HG02798 (cell line): Measurements from ENCODE around the gene IFIT1B.
A peak's percentile ranks its signal among the peaks of the same experiment; 100 is the strongest.
"Not testable (repeated sequence)": the region's sequence is repeated elsewhere in the genome, so short reads cannot be mapped to it uniquely, and the experiment has no call there.

Experiments used
- ATAC-seq: cut with Tn5 transposase; IDR thresholded peaks from one replicate; pipeline ENCODE4 v1.9.1; 2021; ENCODE audit warnings: mild to moderate bottlenecking; ENCODE audit not compliant: unreplicated experiment, poor library complexity

The IFIT1B gene, protein sequence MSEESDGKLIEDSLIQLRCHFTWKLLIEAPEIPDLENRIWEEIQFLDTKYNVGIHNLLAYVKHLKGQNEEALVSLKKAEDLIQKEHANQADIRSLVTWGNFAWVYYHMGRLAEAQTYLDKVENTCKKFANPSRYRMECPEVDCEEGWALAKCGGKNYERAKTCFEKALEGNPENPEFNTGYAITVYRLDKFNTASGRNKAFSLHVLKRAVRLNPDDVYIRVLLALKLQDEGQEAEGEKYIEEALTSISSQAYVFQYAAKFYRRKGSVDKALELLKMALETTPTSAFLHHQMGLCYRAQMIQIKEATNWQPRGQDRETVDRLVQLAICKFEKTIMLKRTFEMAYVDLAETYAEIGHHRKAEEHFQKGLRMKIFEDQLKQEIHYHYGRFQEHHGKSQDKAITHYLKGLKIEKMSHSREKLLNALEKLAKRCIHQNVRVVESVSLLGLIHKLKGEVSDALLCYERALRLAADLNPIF

DNA sequence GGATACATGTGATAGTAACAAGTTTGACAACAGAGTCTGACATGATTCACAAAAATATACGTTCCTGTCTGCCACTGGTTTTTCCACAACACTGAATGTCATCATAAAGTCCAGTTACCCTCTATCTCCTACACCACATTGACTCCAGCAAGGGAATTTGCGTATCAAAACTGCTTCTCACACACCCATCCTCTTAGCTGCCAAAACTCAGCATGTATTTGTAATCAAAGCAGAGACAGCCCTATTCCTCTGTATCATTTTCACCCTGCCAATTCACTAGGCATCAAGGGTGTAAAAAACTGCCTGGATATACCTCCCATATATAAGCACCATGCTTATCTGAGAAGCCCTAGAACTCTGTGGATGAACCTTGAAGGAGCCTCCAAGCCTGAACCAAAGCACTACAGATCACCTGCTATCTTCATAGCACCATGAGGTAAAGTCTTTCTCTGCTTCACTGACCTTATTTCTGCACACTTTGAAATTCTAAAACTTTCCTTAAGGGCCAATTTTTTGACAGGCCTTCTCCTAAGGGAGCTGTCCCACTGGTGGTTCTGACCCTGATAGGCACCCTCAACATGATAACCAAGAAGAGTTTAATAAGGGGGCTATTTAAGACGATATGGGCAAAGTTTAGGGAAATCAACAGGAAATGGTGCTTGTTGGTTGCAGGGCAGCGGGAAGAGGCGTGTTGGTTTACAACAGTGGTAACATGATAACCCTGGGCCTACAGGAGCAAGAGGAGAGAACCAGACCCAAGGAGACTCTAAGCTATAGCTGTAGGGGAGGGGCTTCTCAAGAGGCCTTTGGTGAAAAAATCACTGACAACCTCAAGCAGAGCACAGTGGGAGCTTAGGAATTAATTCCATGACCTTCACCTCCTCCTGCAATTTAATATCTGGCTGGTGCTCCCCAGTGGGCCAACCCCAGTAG is at the start of gene IFIT1B:
IFIT1B (plus strand) TSS at position 352 of the 933 bp plus-strand sequence; CDS start at position 432, 80 bp downstream.
- no peak for ATAC-seq

DNA sequence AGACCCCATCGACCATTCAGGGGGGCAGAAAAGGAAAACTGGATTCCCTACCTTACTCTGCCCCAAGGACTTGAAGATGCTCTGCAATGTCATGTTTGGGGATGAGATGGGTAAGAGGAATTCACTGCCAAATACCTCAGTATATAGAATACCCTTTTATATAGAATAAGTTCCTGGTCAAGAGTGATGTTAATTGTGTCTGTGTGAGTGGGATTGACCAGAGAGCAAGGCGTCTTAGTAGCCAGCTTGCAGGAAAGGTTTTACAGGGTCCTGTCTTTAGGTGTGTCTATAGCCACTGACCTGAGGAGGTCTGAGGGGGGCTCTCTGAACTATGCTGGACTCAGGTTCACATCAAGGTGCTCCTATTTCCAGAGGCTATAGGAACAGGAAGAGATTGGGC is 48.7 kb upstream of the IFIT1B start:
- ATAC-seq: no peak

DNA sequence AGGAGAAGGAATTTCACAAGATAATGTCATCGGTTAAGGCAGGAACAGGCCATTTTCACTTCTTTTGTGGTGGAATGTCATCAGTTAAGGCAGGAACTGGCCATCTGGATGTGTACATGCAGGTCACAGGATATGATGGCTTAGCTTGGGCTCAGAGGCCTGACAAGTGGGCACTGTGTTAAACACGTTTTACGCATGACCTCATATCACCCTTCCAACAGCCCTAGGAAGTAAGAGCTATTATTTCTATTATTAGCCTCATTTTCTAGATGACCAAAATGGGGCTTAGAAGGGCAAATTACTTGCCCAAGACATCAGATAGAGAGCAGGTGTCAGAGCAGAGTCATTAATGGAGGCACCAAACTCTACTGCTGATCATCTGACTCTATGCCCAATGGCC is 47.8 kb upstream of the IFIT1B start:
- not testable (repeated sequence) for ATAC-seq

DNA sequence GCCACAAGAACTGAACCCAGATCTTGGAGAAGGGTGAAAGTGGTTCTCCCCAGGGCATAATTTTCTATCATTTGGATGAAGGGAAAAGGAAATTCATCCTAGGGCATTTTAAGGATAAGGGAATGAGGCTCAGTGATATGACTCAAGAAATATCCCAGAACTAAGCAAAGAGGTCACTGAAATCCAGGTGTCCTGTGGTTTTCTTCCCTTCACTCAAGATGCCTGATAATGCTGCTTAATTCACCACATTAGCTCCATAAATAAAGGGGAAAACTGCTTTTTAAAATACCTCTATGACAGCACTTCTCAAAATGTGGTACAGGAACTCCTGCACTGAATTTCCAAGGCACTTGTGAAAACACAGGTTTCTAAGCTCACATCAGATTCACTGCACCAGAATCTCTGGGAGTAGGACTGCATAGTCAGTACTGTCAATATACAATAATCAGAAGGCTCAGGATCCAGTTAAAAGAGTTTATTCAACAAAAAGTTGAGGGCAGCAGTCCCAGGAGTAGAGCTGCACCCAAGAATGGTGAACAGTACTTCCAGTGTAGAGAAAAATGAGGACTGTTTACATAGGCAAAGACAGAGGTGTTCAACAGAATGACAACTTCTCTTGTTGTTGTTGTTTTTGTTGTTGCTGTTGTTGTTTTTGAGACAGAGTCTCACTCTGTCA is 47.2 kb upstream of the IFIT1B start:
- ATAC-seq: no peak

DNA sequence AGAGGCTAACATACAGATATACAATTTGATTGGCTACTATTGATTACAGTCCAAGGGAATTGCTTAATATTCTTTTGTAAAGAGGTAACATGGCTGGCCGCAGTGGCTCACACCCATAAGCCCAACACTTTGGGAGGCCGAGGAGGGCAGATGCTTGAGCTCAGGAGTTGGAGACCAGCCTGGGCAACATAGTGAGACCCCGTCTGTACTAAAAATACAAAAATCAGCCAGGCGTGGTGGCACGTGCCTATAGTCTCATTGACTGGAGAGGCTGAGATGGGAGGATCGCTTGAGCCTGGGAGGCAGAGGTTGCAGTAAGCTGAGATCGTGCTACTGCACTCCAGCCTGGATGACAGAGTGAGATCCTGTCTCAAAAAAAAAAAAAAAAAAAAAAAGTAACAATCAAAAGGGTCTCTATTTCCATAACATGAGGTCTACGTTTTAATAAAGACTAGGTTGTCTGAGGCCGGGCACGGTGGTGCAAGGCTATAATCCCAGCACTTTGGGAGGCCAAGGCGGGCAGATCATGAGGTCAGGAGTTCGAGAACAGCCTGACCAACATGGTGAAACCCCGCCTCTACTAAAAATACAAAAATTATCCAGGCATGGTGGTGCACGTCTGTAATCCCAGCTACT is 46.3 kb upstream of the IFIT1B start:
- not testable (repeated sequence) for ATAC-seq

DNA sequence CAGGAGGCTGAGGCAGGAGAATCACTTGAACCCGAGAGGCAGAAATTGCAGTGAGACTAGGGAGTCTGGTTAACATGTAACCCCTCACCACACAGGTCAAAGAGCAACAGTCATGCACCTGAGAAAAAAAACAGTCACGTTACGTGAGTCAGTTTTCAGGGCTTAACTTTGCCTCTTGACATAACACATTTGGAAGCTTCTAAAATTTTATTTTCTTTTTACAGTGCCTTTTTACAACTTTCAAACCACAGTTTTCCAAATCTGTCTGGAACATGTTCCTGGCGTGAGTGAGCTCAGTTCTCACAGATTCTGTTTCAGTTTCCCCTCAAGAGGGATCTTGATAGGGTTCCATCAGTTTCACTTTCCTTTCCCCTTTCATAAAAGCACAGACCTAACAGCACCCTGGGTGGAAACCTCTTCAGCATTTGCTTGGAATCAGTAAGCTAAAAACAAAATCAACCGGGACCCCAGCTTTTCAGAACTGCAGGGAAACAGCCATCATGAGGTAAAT is 45.7 kb upstream of the IFIT1B start:
- peak; percentile 40 for ATAC-seq

DNA sequence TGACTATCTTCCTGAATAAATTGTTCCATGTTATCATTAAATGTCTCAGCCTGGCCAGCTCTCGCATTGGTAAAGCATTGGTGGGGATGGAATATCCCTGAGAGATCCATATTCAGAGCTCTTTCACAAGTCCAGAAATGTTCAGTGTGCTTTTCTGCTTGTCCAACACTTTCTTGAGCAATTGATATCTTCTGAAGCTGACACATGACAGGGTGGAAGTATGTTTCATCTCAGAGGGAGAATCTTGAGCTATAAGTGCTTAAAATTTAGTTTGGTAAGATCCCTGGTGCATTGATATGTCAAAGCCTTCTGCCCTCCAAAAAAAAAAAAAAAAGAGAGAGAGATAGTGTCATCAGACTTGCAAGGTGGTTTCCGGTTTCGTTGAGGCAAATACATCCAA is 42.6 kb upstream of the IFIT1B start:
- ATAC-seq: no peak

DNA sequence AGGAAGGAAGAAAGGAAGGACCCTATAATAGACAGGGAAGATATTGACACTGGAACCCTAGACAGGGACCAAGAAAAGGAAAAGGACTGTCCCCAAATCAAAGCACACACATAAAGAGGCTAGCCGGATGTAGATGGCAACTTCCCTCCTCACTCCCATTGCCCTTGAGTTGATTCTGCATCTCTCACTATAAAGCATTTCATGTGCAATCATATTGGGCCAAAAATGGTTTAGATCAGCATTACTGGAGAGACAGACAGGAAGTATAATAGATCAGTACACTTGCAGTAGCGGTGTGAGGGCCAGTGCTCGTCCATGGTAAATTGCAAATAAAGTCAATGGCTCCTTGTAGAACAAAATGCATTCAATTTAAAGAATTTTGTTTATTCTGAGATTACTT is 41.6 kb upstream of the IFIT1B start:
- no peak for ATAC-seq

DNA sequence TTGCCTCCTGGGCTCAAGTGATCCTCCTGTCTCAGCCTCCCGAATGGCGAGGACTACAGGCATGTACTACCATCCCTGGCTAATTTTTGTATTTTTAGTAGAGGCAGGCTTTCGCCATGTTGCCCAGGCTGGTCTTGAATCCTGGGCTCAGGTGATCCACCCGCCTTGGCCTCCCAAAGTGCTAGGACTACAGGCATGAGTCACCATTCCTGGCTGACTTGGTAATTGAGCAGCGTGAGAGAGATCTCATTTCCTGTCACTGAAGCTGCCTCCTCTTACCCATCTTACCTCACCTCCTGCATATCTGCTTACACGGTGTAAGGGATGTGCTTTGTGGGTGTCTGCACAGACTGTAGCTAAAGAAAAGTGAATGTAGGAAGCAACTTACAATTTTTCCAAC is 40.4 kb upstream of the IFIT1B start:
- ATAC-seq: no peak

DNA sequence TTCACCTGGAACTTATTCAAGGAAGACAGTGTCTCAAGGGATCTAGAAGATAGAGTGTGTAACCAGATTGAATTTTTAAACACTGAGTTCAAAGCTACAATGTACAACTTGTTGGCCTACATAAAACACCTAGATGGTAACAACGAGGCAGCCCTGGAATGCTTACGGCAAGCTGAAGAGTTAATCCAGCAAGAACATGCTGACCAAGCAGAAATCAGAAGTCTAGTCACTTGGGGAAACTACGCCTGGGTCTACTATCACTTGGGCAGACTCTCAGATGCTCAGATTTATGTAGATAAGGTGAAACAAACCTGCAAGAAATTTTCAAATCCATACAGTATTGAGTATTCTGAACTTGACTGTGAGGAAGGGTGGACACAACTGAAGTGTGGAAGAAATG is 39.1 kb upstream of the IFIT1B start:
- ATAC-seq: no peak

DNA sequence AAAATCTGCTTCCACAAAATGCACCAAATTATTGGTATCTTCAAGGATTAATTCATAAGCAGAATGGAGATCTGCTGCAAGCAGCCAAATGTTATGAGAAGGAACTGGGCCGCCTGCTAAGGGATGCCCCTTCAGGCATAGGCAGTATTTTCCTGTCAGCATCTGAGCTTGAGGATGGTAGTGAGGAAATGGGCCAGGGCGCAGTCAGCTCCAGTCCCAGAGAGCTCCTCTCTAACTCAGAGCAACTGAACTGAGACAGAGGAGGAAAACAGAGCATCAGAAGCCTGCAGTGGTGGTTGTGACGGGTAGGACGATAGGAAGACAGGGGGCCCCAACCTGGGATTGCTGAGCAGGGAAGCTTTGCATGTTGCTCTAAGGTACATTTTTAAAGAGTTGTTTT is 38.0 kb upstream of the IFIT1B start:
- ATAC-seq: no peak

DNA sequence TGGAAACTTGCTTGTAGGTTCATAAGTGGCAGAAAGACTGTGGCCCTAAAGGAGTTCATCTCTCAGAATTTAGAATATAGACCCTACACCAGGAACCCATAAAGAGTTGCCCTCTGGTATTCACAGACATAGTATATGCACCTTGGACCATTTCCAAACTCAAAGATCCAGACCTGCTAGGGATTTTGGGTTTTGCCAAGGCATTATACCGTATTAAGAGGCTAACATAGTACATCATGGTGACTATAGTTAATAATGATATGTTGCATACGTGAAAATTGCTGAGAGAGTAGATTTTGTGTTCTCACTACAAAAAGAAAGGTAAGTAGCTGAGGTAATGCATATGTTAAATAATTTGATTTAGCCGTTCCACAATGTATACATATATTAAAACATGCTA is 36.2 kb upstream of the IFIT1B start:
- no peak for ATAC-seq

DNA sequence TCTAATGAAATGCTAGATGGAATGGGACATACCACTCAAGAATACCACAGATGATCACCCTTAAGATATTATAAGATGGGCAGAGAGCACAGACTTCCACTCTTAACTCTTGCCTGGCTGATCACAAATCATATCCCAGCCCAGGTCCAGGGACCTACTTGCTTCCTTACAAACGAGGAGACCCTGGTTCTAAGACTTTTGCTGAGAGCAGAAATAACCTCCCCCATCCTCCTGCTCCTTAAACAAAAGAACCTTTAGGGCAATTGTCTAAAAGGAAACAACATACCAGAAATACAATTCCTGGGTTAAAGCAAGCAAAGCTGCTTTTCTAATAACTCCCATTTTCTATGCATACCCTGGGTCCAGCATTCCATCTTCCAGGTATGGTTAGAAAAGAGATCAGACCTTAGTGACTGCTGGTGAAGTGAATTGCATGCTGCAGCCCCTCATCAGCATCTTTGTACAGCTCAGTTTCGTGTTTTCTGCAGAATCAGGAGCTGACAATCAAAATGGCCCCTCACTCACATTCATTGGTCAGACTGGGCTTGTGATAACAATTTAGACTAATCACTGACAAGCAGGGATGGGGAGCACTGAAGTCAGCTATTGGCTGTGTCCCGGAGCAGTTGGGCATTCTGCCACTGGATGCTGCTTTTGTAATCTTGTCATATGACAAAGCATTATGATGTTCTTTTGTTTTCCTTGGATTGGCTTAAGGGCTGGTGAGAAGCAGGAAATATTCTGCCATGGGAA is 35.5 kb upstream of the IFIT1B start:
- ATAC-seq: no peak

DNA sequence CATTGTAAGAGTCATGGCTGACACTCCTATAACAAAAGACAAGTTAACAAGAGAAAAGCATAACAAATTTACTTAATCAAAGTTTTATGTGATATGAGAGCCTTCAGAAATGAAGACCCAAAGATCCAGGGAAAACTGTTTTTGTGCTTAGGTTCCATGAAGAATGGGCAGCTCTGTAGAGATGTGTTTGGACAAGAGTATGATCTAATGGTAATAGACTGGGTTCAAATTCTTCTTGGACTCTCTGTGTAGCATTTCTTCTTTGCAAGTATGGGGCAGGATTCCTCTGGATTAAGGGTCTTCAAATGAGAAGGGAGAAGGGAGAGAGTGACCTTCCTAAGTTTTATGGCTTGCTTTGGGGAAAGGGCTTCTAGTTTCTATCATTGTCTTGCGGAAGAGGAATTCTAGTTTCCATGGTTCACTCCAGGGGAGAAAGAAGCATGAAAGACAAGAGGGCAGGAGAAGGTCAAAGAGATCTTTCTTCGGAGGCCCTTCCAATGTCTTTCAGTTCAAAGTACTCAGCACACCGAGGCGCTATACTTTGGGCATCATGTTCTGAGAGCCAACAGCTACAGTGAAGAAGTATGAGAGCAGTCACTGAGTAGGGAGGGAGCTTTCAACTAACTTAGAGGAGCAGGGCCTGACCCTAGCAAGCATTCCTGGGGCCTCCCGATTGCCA is 34.6 kb upstream of the IFIT1B start:
- ATAC-seq: no peak

DNA sequence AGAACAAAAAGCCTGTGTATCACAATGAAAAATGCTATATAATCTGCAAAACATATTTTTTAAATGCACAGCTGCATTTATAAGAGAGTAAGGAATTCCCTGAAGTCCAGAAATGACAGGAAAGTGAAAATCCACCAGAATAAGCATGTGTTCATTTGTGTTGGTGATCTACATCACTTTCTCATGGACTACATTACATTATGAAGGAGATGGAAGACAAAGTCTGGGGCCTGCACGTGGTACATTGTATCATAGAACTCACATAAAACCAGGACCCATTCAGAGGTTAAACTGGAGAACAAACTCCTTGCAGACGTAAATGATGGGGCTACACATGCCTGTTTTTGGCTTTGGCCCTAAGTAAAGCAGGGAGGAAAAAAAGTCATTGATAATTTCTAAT is 33.7 kb upstream of the IFIT1B start:
- no peak for ATAC-seq

DNA sequence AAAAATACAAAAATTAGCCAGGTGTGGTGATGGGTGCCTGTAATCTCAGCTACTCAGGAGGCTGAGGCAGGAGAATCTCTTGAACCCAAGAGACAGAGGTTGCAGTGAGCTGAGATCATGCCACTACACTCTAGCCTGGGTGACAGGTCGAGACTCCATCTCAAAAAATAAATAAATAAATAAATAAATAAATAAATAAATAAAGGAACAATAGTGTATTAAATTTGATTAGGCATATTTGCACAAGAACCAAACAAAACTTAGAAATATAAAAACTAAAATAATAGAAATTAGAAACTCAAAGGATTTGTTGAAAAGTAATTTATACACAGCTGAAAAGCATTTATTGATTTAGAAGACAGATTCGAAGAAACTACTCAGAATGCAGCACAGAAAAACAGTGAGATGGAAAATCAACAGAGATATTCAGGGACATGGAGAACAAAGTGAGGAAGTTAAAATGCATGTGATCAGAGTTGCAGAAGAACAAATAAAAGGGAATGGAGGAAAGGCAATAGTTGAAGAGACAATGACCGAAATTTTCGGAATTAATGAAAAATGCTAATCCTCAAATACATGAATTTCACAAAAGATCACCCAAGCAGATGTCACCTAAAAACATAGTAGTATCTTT is 32.4 kb upstream of the IFIT1B start:
- no peak for ATAC-seq

DNA sequence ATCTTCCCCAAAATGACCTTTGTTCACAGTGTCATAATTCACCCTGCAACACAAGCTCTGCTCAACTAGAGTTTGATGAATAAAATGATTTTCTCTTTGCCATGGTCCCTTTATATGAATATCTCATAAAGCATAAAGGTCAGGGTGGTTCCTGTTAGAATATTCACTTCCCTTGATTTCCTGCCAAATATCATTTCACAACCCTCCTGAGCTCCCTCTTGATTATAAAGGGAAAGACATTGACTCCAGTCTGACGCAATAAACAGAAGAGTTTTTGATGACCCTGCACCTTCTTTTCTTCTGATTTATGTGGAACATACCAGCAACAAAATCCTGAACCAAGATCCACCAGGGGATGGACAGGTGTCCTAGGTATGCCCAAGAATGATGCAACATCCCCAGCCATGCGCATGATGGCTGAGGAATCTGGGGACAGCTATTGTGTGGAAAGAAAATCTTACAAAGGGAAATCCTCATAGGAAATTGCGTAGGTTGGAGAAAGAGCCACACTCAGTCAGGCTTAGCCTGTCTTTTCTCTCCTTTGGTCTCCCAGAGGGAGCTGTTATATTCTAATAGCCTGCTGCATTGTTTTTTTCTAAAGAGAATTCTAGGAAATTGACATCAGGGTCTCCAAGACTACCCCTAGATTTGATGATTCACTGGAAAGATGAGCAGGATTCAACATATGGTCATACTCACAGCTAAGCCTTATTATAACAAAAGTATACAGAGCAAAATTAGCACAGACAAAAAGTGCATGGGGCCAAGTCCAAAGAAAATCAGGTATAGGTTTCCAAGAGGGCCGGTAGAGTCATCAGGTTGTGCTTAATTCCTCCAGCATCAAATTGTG is 31.2 kb upstream of the IFIT1B start:
- no peak for ATAC-seq
